ENCODE results near the gene SPEG.

The SPEG gene

DNA sequence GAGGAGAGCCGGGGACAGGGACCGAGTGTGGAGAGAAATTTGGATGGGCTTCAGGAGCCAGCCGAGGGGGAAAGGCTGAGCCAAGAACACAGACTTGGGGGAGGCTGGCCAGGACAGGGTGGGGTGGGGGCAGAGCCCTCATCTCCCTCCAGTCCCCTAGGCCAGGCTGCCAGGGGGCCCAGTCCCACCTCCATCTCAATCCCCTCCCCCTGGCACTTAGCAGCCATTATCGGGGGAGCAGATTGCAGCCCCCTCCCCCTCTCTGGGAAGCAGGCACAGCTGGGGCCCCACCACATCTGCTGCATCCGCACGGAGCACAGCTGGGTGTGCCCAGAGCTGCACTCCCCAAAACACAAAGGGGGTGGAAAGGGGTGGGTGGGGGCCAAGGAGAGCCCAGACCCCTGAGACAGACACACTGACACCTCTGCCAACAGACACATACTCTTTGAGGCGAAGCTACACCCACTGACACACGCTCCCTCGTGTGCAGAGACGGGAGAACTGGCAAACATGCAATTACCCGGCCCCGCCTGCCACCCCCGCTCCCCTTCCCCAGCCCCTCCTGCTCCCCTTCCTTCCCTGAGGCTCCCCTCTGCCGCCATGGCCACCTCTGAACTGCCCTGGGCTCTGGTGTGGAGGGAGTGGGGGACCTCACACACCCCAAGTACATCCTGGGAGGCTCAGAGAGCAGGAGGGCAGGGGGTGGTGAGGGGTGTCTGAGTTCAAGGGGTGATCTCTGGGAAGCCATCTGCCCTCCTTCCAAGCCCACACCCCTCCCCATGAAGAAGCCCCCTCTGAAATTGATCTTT, 74.5 kb downstream of the SPEG start:
- DNase-seq (ENCODE audit: low read depth) = no peak
- no peak for TF ChIP-seq CTCF (IDR thresholded peaks at IDR 0.05; ENCODE audit: control insufficient read depth, insufficient read depth, low read depth, low read length, missing control alignments)
- H3K4me3 ChIP-seq (ENCODE audit: control insufficient read depth, low read depth, low read length) = no peak overlapping the region; the same call in 1 of the 2 replicates

- peak; percentile 83 for TF ChIP-seq CTCF (IDR thresholded peaks at IDR 0.05; ENCODE audit: control insufficient read depth, insufficient read depth, low read depth, low read length, missing control alignments)
- peak overlapping the region; percentile 32 for H3K4me3 ChIP-seq (ENCODE audit: control insufficient read depth, low read depth, low read length)
- no peak for DNase-seq (ENCODE audit: low read depth)
These were observed 75.3 kb downstream of the SPEG start for GRCh38 chr2:219509780-219510511.

GRCh38 chr2:219510512-219511135, 76.0 kb downstream of the SPEG start:
- DNase-seq (ENCODE audit: low read depth) = no peak
- H3K4me3 ChIP-seq (ENCODE audit: control insufficient read depth, low read depth, low read length) = no peak overlapping the region; the same call in 1 of the 2 replicates
- no peak for TF ChIP-seq CTCF (IDR thresholded peaks at IDR 0.05; ENCODE audit: control insufficient read depth, insufficient read depth, low read depth, low read length, missing control alignments)

GRCh38 chr2:219511547-219512325, 77.1 kb downstream of the SPEG start:
- no peak for DNase-seq (ENCODE audit: low read depth)
- TF ChIP-seq CTCF (IDR thresholded peaks at IDR 0.05; ENCODE audit: control insufficient read depth, insufficient read depth, low read depth, low read length, missing control alignments) = no peak
- no peak overlapping the region for H3K4me3 ChIP-seq (ENCODE audit: control insufficient read depth, low read depth, low read length)

DNA sequence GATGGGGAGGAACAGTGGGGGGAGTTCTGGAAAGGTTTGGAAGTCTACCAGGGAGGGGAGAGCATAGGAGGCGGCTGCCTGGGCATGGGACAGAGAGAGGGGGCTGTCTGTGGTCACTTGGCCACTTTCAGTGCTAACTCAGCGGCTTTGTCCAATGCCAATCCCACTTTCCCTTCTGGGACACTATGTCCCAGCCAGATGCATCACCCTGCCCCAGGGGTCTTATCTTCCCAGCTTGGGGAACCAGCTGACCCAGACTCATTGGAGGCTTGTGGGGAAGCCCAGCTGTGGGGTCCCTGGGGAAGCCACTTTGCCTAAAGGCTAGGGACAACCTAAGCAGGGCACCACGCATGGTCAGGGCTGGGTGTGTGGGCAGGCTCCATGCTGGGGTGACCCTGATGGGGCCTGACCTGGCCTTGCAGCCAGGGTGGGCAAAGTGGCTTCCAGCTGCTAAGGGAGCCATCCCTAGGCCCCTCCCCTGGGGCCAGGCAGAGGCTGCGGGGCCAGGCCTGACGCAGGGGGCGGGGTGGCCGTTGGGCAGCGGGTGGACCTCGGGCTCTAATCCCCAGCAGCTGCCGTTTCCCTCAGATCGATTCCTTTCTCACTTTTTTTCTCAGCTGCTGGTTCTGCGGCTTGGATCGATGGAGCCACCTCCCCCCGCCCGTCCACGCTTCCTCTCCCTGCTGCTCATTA, 78.0 kb downstream of the SPEG start:
- DNase-seq (ENCODE audit: low read depth) = no peak
- H3K4me3 ChIP-seq (ENCODE audit: control insufficient read depth, low read depth, low read length) = no peak overlapping the region
- TF ChIP-seq CTCF (IDR thresholded peaks at IDR 0.05; ENCODE audit: control insufficient read depth, insufficient read depth, low read depth, low read length, missing control alignments) = no peak

Data from AG09309 (cell line).